Mesothelial cell of epicardium (in vitro differentiated cells): ENCODE data around the gene ROBO1. TPM values are rescaled to one million over a fixed set of nuclear protein-coding genes. Genes with fewer than 3 reads are reported as not detected.

Experiments
- DNase-seq, 2 experiments: peaks; one replicate each; pipeline ENCODE4 v3.0.0; 2021; ENCODE audit warnings: low spot score in 2 of 2; ENCODE audit not compliant: unreplicated experiment in 2 of 2
- H3K27ac Mint-ChIP-seq: 2 replicates; pipeline ENCODE4 v1.8.0; 2021; ENCODE audit warnings: mixed read lengths
- H3K27me3 Mint-ChIP-seq: 2 replicates; pipeline ENCODE4 v1.8.0; 2021; ENCODE audit warnings: low read depth, mixed read lengths
- H3K36me3 Mint-ChIP-seq: 2 replicates; pipeline ENCODE4 v1.8.0; 2021; ENCODE audit warnings: mixed read lengths
- H3K4me1 Mint-ChIP-seq: 2 replicates; pipeline ENCODE4 v1.8.0; 2021; ENCODE audit warnings: mixed read lengths
- H3K4me3 Mint-ChIP-seq: 2 replicates; pipeline ENCODE4 v1.8.0; 2021; ENCODE audit warnings: mild to moderate bottlenecking, moderate library complexity, mixed read lengths
- H3K9me3 Mint-ChIP-seq: 2 replicates; pipeline ENCODE4 v1.8.0; 2021; ENCODE audit warnings: mixed read lengths
- total RNA-seq: library from RNA; stranded (reverse); gene quantifications from 3 replicates; pipeline ENCODE4 v1.2.1, GENCODE V29; 2021
- TF ChIP-seq, protein P1 (sequence below): fragments of 200-600 bp; sonication (generic); IDR thresholded peaks from one replicate; pipeline ENCODE4 v1.5.0; 2021; ENCODE audit warnings: antibody characterized with exemption; ENCODE audit not compliant: unreplicated experiment

ROBO1 gene
- total RNA-seq, 1 donor from 2014 or later, result 143 TPM

DNA sequence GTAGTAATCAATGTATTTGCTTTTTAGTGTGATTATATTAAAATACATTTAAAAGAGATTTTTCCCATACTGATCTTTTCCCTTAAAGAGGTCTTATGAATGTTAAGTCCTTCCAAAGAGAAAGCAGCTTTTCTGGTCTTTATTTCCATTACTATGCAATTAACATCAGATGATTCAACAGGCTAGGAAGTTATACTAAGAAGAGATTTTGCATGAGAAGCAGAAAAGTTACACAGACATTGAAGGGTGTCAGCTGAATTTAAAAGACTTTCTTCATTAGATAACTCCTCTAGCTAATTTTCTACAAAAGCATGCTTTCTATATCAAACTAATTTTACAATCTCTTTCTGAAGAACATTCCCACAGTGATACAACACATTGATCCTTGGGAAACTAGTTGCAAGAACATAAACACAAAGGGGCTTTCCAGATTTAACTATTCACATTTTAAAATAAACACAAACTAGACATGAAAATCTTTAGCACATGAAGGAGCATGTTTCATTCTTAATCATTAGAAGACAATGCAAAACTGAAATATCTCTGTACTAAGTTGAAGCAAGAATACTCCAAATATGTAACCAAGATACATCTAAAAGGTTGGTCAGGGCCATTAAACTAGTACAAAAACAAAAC lies 965.8 kb downstream of the ROBO1 start:
- H3K36me3 Mint-ChIP-seq, result peaks cover 6% of the 10 kb centered on the region
- no peak overlapping the region for H3K4me3 Mint-ChIP-seq
- peak overlapping the region; percentile 61 for H3K27ac Mint-ChIP-seq
- TF ChIP-seq, protein P1, sequence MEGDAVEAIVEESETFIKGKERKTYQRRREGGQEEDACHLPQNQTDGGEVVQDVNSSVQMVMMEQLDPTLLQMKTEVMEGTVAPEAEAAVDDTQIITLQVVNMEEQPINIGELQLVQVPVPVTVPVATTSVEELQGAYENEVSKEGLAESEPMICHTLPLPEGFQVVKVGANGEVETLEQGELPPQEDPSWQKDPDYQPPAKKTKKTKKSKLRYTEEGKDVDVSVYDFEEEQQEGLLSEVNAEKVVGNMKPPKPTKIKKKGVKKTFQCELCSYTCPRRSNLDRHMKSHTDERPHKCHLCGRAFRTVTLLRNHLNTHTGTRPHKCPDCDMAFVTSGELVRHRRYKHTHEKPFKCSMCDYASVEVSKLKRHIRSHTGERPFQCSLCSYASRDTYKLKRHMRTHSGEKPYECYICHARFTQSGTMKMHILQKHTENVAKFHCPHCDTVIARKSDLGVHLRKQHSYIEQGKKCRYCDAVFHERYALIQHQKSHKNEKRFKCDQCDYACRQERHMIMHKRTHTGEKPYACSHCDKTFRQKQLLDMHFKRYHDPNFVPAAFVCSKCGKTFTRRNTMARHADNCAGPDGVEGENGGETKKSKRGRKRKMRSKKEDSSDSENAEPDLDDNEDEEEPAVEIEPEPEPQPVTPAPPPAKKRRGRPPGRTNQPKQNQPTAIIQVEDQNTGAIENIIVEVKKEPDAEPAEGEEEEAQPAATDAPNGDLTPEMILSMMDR, result no peak
- peaks cover 46% of the 10 kb centered on the region for H3K4me1 Mint-ChIP-seq
- no peaks in the 10 kb centered on the region for H3K27me3 Mint-ChIP-seq
- DNase-seq, result no peak
- H3K9me3 Mint-ChIP-seq, result peaks cover 7% of the 10 kb centered on the region

DNA sequence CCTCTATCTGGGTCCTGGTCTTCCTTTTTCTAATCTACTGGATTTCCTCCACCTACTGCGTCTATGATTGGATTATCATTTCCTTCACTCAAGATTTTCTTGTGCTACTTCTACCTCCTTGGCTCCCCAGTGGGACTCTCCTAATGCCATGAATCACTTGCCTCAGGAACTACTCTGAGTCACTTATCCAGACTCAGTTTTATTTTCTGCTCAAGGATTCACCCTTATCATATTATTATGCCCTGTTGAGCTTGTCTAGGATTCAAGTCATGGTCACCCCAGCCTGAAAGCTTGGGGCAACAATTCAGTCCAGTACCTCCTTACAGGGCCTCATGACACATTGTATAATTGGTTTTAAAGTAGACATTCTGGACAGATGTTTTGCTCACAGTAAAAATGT lies 968.1 kb downstream of the ROBO1 start:
- peaks cover 7% of the 10 kb centered on the region for H3K9me3 Mint-ChIP-seq
- peaks cover 6% of the 10 kb centered on the region for H3K36me3 Mint-ChIP-seq
- no peak for DNase-seq
- H3K4me3 Mint-ChIP-seq, result no peak overlapping the region
- TF ChIP-seq, protein P1, result no peak
- peaks cover 48% of the 10 kb centered on the region for H3K4me1 Mint-ChIP-seq
- no peak overlapping the region for H3K27ac Mint-ChIP-seq
- no peaks in the 10 kb centered on the region for H3K27me3 Mint-ChIP-seq

DNA sequence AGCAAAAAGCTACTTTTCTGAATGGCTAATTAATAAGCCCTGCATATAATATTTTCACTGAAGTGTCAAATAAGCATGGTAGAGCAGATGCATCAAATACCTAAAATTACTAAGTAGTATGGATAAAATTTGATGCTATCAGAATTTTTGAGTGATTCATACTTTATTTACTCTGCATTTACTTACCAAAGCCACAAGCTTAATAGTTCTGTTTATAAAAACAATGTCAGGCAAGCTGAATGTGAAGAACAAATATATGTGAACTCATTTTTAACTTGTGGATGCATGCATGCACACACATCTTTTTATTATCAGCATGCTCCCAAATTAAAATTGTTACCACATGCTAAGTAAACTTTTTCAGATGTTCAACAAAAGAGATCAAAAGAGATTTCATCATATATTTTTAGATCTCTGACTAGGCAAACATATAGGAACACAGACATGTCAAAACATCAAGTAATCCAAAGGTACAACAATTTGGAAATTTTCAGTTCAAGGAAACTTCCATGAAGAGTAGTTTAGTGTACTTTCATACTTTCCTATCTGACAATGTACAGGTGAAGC lies 969.4 kb downstream of the ROBO1 start:
- peaks cover 7% of the 10 kb centered on the region for H3K9me3 Mint-ChIP-seq
- peak overlapping the region; percentile 27 for H3K27ac Mint-ChIP-seq
- no peak for DNase-seq
- H3K36me3 Mint-ChIP-seq, result peaks cover 6% of the 10 kb centered on the region
- H3K4me1 Mint-ChIP-seq, result peaks cover 36% of the 10 kb centered on the region
- no peaks in the 10 kb centered on the region for H3K27me3 Mint-ChIP-seq
- TF ChIP-seq, protein P1, result no peak
- H3K4me3 Mint-ChIP-seq, result no peak overlapping the region

DNA sequence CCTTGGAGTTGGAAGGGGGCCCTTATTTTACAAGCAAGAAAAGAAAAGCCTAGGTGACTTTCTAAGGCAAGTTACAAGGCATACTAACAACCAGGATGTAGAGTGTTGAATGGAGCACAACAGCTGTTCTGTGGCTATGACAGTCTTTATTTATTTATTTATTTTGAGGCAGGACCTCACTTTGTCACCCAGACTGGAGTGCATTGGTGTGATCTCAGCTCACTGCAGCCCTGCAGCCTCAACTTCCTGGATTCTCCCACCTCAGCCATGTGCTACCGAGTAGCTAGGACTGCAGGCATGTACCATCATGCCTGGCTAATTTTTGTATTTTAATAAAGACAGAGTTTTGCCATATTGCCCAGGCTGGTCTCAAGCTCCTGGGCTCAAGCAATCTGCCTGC lies 973.4 kb downstream of the ROBO1 start:
- TF ChIP-seq, protein P1, result no peak
- H3K36me3 Mint-ChIP-seq, result peaks cover 2% of the 10 kb centered on the region
- peaks cover 4% of the 10 kb centered on the region for H3K9me3 Mint-ChIP-seq
- DNase-seq, result no peak
- H3K27ac Mint-ChIP-seq, result no peak overlapping the region
- H3K27me3 Mint-ChIP-seq, result no peaks in the 10 kb centered on the region
- no peak overlapping the region for H3K4me3 Mint-ChIP-seq
- peaks cover 30% of the 10 kb centered on the region for H3K4me1 Mint-ChIP-seq

DNA sequence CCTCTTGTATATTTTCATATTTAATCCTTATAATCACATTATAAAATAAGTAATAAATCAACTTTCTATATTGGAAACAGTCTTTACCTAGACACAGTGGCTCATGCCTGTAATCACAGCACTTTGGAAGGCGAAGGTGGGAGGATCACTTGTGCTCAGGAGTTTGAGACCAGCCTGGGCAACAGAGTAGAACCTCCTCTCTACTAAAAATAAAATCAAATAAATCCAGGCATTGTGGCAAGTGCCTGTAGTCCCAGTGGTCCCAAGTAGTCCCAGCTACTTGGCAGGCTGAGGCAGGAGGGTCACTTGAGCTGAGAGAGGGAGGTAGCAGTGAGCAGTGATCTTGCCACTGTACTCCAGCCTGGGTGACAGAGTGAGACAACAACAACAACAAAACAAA lies 975.1 kb downstream of the ROBO1 start:
- Mint-ChIP-seq H3K27ac (no peak overlapping the region), H3K27me3 (no peaks in the 10 kb centered on the region), H3K4me3 (no peak overlapping the region), H3K9me3 (no peaks in the 10 kb centered on the region), H3K4me1 (peaks cover 23% of the 10 kb centered on the region), H3K36me3 (no peaks in the 10 kb centered on the region)
- no peak for DNase-seq
- TF ChIP-seq, protein P1, result no peak
